SJCRH30 (cell line): Measurements from ENCODE around the gene CREB3L1. TPM values are rescaled to one million over a fixed set of nuclear protein-coding genes. Genes with fewer than 3 reads are reported as not detected.

Experiments
- DNase-seq, 2 experiments: peaks; one replicate each; pipeline ENCODE4 v3.0.0-alpha.2; 2015 to 2020
- H3K27ac ChIP-seq: fragments of 250-450 bp; sonication (Bioruptor Pico); 2 replicates; pipeline ENCODE4 v1.5.1; 2020; ENCODE audit warnings: mild to moderate bottlenecking, moderate library complexity
- H3K27me3 ChIP-seq: fragments of 250-450 bp; sonication (Bioruptor Pico); 2 replicates; pipeline ENCODE4 v1.5.1; 2020; ENCODE audit warnings: mild to moderate bottlenecking, moderate library complexity
- H3K36me3 ChIP-seq: fragments of 250-450 bp; sonication (Bioruptor Pico); 2 replicates; pipeline ENCODE4 v1.5.1; 2020; ENCODE audit warnings: mild to moderate bottlenecking, moderate library complexity
- H3K4me1 ChIP-seq: fragments of 250-450 bp; sonication (Bioruptor Pico); 2 replicates; pipeline ENCODE4 v1.5.1; 2020; ENCODE audit warnings: mild to moderate bottlenecking, moderate library complexity
- H3K4me3 ChIP-seq: fragments of 250-450 bp; sonication (Bioruptor Pico); 2 replicates; pipeline ENCODE4 v1.5.1; 2020; ENCODE audit warnings: mild to moderate bottlenecking, moderate library complexity
- H3K9me3 ChIP-seq: fragments of 250-450 bp; sonication (Bioruptor Pico); replicated peaks from 2 replicates; pipeline ENCODE4 v1.5.1; 2020; ENCODE audit warnings: mild to moderate bottlenecking, moderate library complexity
- total RNA-seq: library from RNA; depleted of rRNA; stranded (reverse); fragments of >200 nt; shearing (Covaris generic); gene quantifications from 2 replicates; pipeline ENCODE4 v1.2.3, GENCODE V29; 2014; rRNA removed

The CREB3L1 gene, protein sequence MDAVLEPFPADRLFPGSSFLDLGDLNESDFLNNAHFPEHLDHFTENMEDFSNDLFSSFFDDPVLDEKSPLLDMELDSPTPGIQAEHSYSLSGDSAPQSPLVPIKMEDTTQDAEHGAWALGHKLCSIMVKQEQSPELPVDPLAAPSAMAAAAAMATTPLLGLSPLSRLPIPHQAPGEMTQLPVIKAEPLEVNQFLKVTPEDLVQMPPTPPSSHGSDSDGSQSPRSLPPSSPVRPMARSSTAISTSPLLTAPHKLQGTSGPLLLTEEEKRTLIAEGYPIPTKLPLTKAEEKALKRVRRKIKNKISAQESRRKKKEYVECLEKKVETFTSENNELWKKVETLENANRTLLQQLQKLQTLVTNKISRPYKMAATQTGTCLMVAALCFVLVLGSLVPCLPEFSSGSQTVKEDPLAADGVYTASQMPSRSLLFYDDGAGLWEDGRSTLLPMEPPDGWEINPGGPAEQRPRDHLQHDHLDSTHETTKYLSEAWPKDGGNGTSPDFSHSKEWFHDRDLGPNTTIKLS
- total RNA-seq: 0.30 and 0.34 TPM in 2 replicates

DNA sequence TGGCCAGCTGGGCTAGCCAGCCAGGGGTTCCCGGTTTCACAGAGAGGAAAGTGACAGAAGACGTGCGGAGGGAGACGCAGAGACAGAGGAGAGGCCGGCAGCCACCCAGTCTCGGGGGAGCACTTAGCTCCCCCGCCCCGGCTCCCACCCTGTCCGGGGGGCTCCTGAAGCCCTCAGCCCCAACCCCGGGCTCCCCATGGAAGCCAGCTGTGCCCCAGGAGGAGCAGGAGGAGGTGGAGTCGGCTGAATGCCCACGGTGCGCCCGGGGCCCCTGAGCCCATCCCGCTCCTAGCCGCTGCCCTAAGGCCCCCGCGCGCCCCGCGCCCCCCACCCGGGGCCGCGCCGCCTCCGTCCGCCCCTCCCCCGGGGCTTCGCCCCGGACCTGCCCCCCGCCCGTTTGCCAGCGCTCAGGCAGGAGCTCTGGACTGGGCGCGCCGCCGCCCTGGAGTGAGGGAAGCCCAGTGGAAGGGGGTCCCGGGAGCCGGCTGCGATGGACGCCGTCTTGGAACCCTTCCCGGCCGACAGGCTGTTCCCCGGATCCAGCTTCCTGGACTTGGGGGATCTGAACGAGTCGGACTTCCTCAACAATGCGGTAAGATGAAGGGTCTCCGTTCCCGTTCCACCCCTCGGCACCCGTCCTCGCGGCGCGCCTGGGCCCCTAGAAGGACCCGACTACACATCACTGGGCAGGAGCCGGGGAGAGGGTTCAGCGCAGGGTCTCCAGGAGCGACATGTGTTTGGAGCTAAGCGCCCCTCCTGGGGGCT, at the start of gene CREB3L1:
Gene CREB3L1 (plus strand): TSS at position 41 of the 765 bp plus-strand sequence. CDS start 450 bp downstream, at position 491.
- Histone ChIP-seq H3K9me3 (no peaks in the 10 kb centered on the region), H3K27me3 (peaks cover 36% of the 10 kb centered on the region), H3K4me1 (peaks cover 7% of the 10 kb centered on the region; the same call in 1 of the 2 replicates), H3K27ac (no peak within 1 kb of the TSS), H3K4me3 (peak within 1 kb of the TSS; percentile 33), H3K36me3 (no peaks in the 10 kb centered on the region)
- peak in 1 of 2 experiments; percentile 38 for DNase-seq

DNA sequence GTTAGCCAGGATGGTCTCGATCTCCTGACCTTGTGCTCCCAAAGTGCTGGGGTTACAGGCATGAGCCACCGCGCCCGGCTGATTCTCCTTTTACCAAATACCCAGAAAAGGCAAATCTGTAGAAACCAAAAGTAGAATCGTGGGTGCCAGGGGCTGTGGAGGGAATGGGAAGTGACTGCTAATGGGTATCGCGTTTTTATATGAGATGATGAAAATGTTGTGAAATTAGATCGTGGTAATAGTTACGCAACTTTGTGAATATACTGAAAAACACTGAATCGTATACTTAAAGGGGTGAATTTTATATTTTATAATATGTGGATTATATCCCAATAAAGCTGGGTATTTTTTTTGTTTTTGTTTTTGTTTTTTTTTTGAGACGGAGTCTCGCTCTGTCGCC, 48.2 kb upstream of the CREB3L1 start:
- Histone ChIP-seq H3K4me1 (peaks cover 3% of the 10 kb centered on the region), H3K27me3 (peaks cover 3% of the 10 kb centered on the region; the same call in 1 of the 2 replicates), H3K9me3 (0 out of 2 replicates have a peak, but pooled peaks cover 3% of the 10 kb centered on the region), H3K27ac (no peak overlapping the region), H3K4me3 (no peak overlapping the region), H3K36me3 (no peaks in the 10 kb centered on the region)
- no peak for DNase-seq

DNA sequence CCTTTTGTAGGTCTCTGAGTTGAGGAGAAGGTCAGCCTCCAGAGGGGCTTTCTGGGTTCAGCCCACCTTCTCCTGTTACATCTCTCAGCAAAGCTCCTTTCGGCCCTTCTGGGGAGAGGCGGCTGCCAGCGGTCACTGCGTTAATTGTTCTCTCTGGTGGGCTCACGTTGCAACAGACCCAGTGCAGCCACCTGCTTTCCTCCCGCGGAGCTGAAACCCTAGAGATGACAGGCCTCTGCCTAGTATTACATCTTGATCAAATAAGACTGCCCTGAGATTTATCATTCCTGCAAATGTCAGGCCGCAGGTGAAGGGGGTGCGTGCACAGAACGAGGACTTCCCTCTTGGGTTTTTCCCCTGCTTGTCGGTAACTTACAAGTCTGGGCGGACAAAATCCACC, 43.2 kb upstream of the CREB3L1 start:
- H3K36me3 ChIP-seq: no peaks in the 10 kb centered on the region
- H3K4me3 ChIP-seq: no peak overlapping the region
- peak; percentile 57 to 80 for DNase-seq
- peaks cover 9% of the 10 kb centered on the region for H3K4me1 ChIP-seq
- no peak overlapping the region for H3K27ac ChIP-seq
- H3K27me3 ChIP-seq: peaks cover 8% of the 10 kb centered on the region; the same call in 1 of the 2 replicates
- 0 out of 2 replicates have a peak, but pooled peaks cover 7% of the 10 kb centered on the region for H3K9me3 ChIP-seq

DNA sequence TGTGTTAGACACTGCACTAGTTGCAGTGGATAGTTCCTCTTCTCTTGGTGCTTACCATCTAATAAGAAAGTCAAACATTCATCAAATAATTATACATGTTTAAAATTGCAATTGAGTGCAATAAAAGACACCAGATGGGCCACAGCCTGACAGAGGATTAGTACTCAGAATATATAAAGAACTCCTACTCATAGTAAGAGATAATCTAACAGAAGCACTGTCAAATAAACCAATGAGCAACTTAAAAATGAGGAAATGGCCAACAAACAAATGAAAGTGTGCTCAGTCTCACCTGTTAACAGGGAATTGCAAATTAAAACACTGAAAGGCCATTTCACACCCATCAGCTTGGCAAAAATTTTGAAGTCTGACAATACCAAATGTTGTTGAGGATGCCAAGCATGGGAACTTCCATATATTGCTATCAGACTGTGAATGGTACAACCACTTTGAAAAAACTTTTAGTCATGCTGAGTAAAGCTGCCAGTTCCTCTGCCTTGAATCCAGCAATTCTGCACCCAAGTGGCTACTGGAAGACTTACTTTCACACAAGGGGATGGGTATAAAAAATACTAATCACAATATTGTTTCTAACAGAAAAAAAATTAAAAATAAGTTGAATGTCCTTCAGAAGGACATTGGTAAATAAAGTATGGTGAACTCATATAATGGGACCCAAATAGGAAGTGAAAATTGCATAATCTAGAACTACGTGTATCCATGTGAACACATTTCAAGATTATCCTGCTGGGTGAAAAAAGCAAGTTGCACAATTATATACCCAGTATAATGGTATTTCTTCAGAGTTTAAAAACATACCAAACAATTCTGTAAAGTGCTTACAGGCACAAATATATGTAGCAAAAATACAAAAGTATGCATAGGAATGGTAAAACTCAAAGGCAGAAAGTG, 41.4 kb upstream of the CREB3L1 start:
- Histone ChIP-seq H3K4me1 (peaks cover 9% of the 10 kb centered on the region), H3K36me3 (no peaks in the 10 kb centered on the region), H3K27me3 (peaks cover 8% of the 10 kb centered on the region; the same call in 1 of the 2 replicates), H3K27ac (no peak overlapping the region), H3K4me3 (no peak overlapping the region), H3K9me3 (0 out of 2 replicates have a peak, but pooled peaks cover 7% of the 10 kb centered on the region)
- DNase-seq: no peak

DNA sequence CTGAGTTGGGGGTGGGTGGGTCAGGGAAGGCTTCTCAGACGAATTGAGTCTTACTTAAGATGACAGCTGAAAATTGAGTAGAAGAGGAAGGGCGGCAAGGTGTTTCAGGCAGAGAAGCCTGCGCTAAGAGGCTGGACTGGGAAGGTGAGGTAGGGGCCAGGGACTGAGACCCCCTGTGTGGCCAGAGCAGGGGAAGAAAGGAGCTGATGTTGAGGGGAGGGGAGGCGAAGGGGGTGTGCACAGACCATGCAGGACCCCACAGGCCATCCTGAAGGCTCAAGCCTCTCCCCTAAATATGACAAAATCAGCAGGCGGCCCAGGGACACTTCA, 40.6 kb upstream of the CREB3L1 start:
- H3K27ac ChIP-seq: no peak overlapping the region
- peaks cover 8% of the 10 kb centered on the region; the same call in 1 of the 2 replicates for H3K27me3 ChIP-seq
- H3K4me1 ChIP-seq: peaks cover 9% of the 10 kb centered on the region
- H3K9me3 ChIP-seq: 0 out of 2 replicates have a peak, but pooled peaks cover 7% of the 10 kb centered on the region
- DNase-seq: no peak
- H3K36me3 ChIP-seq: no peaks in the 10 kb centered on the region
- no peak overlapping the region for H3K4me3 ChIP-seq

DNA sequence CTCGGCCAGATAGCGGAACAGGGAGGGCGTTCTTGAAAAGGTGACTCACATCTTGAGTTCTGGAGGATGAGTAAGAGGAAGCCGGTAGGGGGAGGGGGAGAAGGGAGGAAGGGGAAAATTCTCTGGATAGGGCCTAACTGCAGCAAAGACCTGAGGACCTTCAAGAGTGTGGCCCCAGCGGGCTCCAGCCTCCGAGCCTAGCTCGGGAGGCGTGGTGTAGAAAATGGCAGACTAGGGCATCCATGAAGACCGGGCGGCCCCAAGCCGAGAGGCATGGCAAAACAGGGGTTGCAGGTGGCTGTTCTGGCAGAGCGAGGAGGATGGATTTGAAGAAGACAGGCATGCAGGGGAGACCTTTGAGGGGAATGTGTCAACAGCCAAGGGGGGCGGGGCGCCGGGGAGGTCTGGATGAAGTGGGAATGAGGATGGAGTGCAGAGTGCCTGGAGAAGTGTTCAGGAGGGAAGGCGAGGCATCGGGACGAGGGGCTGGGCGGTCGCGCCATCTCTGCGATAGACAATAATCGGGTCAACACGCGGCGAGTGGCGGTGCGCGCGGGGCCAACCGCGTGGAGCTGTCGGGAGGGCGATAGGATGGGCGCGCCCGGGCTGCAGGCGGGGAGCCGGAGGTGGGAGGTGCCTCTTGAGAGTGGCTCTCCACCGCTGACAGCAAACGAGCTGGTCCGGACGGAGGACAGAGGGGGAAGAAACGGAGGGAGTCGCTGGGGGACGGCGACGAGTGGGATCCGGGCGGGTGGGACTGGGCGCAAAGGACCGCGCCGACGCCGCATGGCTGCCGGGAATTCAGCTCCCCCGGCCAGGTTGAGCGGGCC, 40.0 kb upstream of the CREB3L1 start:
- peak in 1 of 2 experiments; percentile 23 for DNase-seq
- no peaks in the 10 kb centered on the region for H3K36me3 ChIP-seq
- peaks cover 10% of the 10 kb centered on the region for H3K4me1 ChIP-seq
- peak overlapping the region; percentile 43 for H3K4me3 ChIP-seq
- peaks cover 4% of the 10 kb centered on the region; the same call in 1 of the 2 replicates for H3K27me3 ChIP-seq
- H3K9me3 ChIP-seq: 0 out of 2 replicates have a peak, but pooled peaks cover 6% of the 10 kb centered on the region
- no peak overlapping the region for H3K27ac ChIP-seq

DNA sequence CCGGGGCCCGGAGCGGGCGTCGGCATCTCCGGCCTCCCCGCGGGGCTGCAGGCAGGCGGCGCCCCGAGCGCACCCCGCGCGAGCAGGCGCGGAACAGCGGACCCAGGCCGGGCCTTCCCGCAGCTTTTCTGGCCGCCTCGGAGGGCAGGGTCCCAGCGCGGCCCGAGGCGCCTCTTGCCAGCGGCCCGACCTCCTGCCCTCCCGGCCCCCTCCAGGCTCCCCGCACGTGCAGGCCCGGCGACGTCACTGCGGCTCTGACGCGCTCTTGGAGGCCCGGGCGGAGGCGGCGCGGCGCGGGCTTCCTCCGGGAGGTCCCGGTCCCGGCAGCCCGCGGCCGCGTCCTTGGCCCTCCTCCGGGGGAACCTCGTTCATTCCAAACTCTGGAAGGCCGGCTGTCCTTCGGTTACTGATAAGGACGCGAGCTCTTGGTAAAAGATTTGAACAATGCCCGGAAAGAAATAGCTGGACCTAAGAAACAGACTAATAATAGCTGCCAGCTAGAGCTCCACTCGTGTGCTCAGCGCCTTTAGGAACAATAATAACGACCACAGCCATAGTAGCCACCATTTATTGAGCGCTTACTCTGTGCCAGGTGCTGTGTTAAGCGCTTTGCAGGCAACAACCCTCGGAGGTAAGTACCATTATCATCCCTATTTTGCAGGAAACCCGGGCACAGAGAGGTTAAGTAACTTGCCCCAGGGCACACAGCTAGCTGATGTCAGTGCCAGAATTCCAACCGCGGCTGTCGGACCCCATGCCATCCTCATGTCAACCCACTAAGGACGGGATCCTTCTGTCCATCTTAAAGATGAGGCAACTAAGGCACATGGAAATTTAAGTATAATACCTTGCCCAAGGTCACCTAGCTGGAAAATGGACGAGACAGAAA, 39.1 kb upstream of the CREB3L1 start:
- Histone ChIP-seq H3K36me3 (no peaks in the 10 kb centered on the region), H3K4me1 (peaks cover 13% of the 10 kb centered on the region), H3K9me3 (0 out of 2 replicates have a peak, but pooled peaks cover 3% of the 10 kb centered on the region), H3K27ac (no peak overlapping the region), H3K4me3 (peak overlapping the region; percentile 43), H3K27me3 (peaks cover 4% of the 10 kb centered on the region; the same call in 1 of the 2 replicates)
- DNase-seq: peak in 1 of 2 experiments; percentile 11

DNA sequence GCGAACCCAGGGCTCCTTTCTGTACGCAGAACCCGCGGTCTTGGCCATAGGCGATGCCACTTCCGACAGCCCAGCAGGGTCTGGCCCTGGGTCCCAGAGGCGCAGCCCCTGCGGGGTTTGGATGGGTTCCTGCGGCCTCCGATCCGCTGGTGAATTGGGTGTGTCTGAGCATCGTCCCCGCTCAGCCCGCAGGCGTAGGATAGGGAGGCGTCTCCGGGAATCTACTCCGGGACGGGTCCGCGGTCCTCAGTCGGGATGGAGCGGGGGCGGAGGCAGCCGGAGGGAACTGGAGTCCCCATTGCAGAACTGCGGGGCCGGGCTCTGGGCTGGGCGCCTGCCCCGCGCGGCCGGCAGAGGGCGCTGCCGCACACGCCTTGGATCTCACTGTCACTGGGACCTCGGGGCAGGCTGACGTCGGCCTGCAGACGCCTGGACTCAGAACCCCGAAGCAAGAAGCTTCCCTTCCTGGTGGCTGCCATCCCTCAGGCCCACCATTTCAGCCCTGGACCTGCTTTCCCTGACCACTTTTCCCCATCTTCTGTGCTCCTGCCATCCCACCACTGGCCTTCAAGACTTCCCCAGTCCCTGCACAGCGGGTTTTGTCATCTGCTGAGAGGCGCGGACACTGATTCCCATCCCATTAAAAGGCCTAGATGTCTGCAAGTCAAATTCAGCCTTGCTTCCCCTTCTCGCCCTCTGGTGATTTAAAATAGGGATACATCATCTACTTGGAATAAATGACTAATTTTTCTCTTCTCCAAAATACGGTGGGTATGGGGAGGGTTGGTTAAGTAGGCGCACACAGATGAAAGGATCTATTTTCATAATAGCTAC, 38.3 kb upstream of the CREB3L1 start:
- H3K9me3 ChIP-seq: 0 out of 2 replicates have a peak, but pooled peaks cover 3% of the 10 kb centered on the region
- H3K27me3 ChIP-seq: peaks cover 4% of the 10 kb centered on the region; the same call in 1 of the 2 replicates
- peaks cover 10% of the 10 kb centered on the region for H3K4me1 ChIP-seq
- H3K36me3 ChIP-seq: no peaks in the 10 kb centered on the region
- no peak overlapping the region for H3K27ac ChIP-seq
- peak; percentile 81 to 88 for DNase-seq
- peak overlapping the region; percentile 19 for H3K4me3 ChIP-seq

DNA sequence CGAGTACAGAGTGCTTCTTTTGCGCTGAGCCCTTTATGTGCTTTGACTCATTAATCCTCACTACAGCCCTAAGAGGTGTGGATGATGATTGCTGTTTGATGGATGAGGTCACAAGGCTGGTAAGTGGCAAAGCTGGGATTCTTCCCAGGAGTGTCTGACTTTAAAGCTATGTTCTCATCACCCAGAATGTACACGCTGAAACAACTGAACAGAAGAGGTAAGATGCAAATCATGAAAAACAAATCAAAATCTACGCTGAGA, 37.7 kb upstream of the CREB3L1 start:
- Histone ChIP-seq H3K27ac (no peak overlapping the region), H3K9me3 (0 out of 2 replicates have a peak, but pooled peaks cover 3% of the 10 kb centered on the region), H3K36me3 (no peaks in the 10 kb centered on the region), H3K4me3 (no peak overlapping the region), H3K4me1 (peaks cover 5% of the 10 kb centered on the region; the same call in 1 of the 2 replicates), H3K27me3 (peaks cover 4% of the 10 kb centered on the region; the same call in 1 of the 2 replicates)
- no peak for DNase-seq

DNA sequence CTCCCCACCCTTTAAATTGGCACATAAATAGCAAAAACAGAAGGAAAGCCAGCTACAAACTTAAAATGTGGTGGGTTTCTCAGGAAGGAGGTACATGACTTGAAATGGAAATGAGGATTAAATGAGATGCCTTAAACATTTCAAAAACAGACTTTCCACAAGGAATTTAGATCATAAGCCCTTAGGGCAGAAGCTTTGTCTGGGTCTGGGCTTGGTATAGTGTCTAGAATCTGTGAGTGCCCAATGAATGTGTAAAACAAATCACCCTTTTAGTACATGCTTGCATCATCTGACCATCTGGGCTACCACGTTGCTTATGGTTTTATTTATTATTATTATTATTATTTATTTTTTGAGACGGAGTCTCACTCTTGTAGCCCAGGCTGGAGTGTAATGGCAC, 37.1 kb upstream of the CREB3L1 start:
- Histone ChIP-seq H3K36me3 (no peaks in the 10 kb centered on the region), H3K9me3 (0 out of 2 replicates have a peak, but pooled peaks cover 3% of the 10 kb centered on the region), H3K27me3 (no peaks in the 10 kb centered on the region), H3K27ac (no peak overlapping the region), H3K4me1 (peaks cover 4% of the 10 kb centered on the region; the same call in 1 of the 2 replicates), H3K4me3 (no peak overlapping the region)
- DNase-seq: no peak

DNA sequence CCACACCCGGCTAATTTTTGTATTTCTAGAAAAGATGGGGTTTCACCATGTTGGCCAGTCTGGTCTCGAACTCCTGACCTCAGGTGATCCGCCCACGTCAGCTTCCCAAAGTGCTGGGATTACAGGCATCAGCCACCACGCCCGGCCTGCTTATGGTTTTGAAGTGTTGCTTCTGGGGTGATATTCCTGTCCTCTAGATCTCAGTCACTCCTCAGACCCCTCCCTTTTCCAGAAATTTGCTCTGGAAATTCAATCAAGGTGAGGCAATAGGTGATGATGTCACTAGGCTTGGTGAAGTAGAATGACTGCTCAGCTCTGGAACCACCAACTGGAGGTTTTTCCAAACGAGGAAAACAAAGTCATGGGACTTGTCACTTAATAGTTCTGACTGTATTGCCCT, 36.6 kb upstream of the CREB3L1 start:
- H3K27me3 ChIP-seq: no peaks in the 10 kb centered on the region
- H3K36me3 ChIP-seq: no peaks in the 10 kb centered on the region
- H3K4me1 ChIP-seq: peaks cover 4% of the 10 kb centered on the region; the same call in 1 of the 2 replicates
- no peak overlapping the region for H3K27ac ChIP-seq
- no peak for DNase-seq
- H3K9me3 ChIP-seq: 0 out of 2 replicates have a peak, but pooled peaks cover 1% of the 10 kb centered on the region
- H3K4me3 ChIP-seq: no peak overlapping the region
